IPS-18c (cell line): ENCODE measurements around the gene ALOX12.
A peak's percentile ranks its signal among the peaks of the same experiment; 100 is the strongest.

ENCODE experiments used
- H3K4me3 ChIP-seq: 2 replicates; pipeline ENCODE4 v1.7.0; 2013; ENCODE audit warnings: low read depth, mild to moderate bottlenecking, low read length, moderate library complexity; ENCODE audit not compliant: insufficient read depth
- H3K9me3 ChIP-seq: one replicate; pipeline ENCODE4 v1.6.1; 2013; ENCODE audit warnings: mild to moderate bottlenecking, low read length, moderate library complexity; ENCODE audit not compliant: control insufficient read depth, insufficient read depth

ALOX12 gene

GRCh38 chr17:7017827-7018200, 22.0 kb downstream of the ALOX12 start:
- no peak overlapping the region for H3K4me3 ChIP-seq

GRCh38 chr17:7018331-7018964, 22.6 kb downstream of the ALOX12 start:
- H3K9me3 ChIP-seq = no peaks in the 10 kb centered on the region
- no peak overlapping the region for H3K4me3 ChIP-seq

More at GRCh38 chr17:7017827-7018200, 22.0 kb downstream of the ALOX12 start:
- no peaks in the 10 kb centered on the region for H3K9me3 ChIP-seq

GRCh38 chr17:7019367-7019766, 23.5 kb downstream of the ALOX12 start:
- H3K4me3 ChIP-seq = peak overlapping the region; percentile 50; the same call in 1 of the 2 replicates
- no peaks in the 10 kb centered on the region for H3K9me3 ChIP-seq

GRCh38 chr17:7019839-7020519, 24.1 kb downstream of the ALOX12 start:
- no peaks in the 10 kb centered on the region for H3K9me3 ChIP-seq
- H3K4me3 ChIP-seq = peak overlapping the region; percentile 50; the same call in 1 of the 2 replicates

GRCh38 chr17:7020894-7021664, 25.2 kb downstream of the ALOX12 start:
- Histone ChIP-seq H3K9me3 (no peaks in the 10 kb centered on the region), H3K4me3 (no peak overlapping the region)

- H3K4me3 ChIP-seq = peak overlapping the region; percentile 52
These were observed 26.3 kb downstream of the ALOX12 start for GRCh38 chr17:7021993-7022778.

GRCh38 chr17:7022781-7023571, 27.1 kb downstream of the ALOX12 start, which contains the start of gene BCL6B:
Gene BCL6B, plus strand, starts transcription at chr17:7023050. Its CDS starts 622 bp downstream, at chr17:7023672.
- H3K9me3 ChIP-seq = no peaks in the 10 kb centered on the region
- peak within 1 kb of the TSS; percentile 52 for H3K4me3 ChIP-seq

More at GRCh38 chr17:7021993-7022778, 26.3 kb downstream of the ALOX12 start:
- H3K9me3 ChIP-seq = no peaks in the 10 kb centered on the region

- no peaks in the 10 kb centered on the region for H3K9me3 ChIP-seq
- peak overlapping the region; percentile 52; the same call in 1 of the 2 replicates for H3K4me3 ChIP-seq
These were observed 27.9 kb downstream of the ALOX12 start for GRCh38 chr17:7023576-7024401.

GRCh38 chr17:7024402-7024785, 28.5 kb downstream of the ALOX12 start:
- no peaks in the 10 kb centered on the region for H3K9me3 ChIP-seq
- H3K4me3 ChIP-seq = no peak overlapping the region

- no peak overlapping the region for H3K4me3 ChIP-seq
- no peaks in the 10 kb centered on the region for H3K9me3 ChIP-seq
These were observed 29.4 kb downstream of the ALOX12 start for GRCh38 chr17:7025245-7025644.

- no peaks in the 10 kb centered on the region for H3K9me3 ChIP-seq
- no peak overlapping the region for H3K4me3 ChIP-seq
These were observed 30.7 kb downstream of the ALOX12 start for GRCh38 chr17:7026471-7027115.

- Histone ChIP-seq H3K4me3 (no peak overlapping the region), H3K9me3 (no peaks in the 10 kb centered on the region)
These were observed 31.5 kb downstream of the ALOX12 start for GRCh38 chr17:7027335-7027734.

GRCh38 chr17:7029096-7029495, 33.2 kb downstream of the ALOX12 start:
- Histone ChIP-seq H3K9me3 (no peaks in the 10 kb centered on the region), H3K4me3 (no peak overlapping the region)

GRCh38 chr17:7029659-7030058, 33.8 kb downstream of the ALOX12 start:
- Histone ChIP-seq H3K9me3 (no peaks in the 10 kb centered on the region), H3K4me3 (no peak overlapping the region)

- peaks cover 3% of the 10 kb centered on the region for H3K9me3 ChIP-seq
- peak overlapping the region; percentile 90; the same call in 1 of the 2 replicates for H3K4me3 ChIP-seq
These were observed 39.2 kb downstream of the ALOX12 start for GRCh38 chr17:7034955-7035590.
